ENCODE measurements around the gene MARCHF10.

- TF ChIP-seq ZNF446 (CRISPR knock-in tag; IDR thresholded peaks at IDR 0.05), result no peak
- TF ChIP-seq CTCF (CRISPR knock-in tag; IDR thresholded peaks at IDR 0.05), result no peak
- no peak for TF ChIP-seq ZNF383 (CRISPR knock-in tag; IDR thresholded peaks at IDR 0.05; ENCODE audit: borderline replicate concordance)
- no peak for TF ChIP-seq ZFX (CRISPR knock-in tag; IDR thresholded peaks at IDR 0.05; ENCODE audit: low read depth)
- no peak for TF ChIP-seq EZH2 (conservative IDR thresholded peaks at IDR 0.05; ENCODE audit: low read depth, low read length)
- no peak for TF ChIP-seq POLR2AphosphoS5 (IDR thresholded peaks at IDR 0.05; ENCODE audit: low read depth, low read length)
- no peak for TF ChIP-seq ZNF160 (CRISPR knock-in tag; IDR thresholded peaks at IDR 0.05)
- no peak for TF ChIP-seq POLR2A (IDR thresholded peaks at IDR 0.05; ENCODE audit: insufficient read depth in 1 of 2, low read depth in 2 of 2, low read length in 2 of 2)
- no peak for TF ChIP-seq PRDM10 (CRISPR knock-in tag; IDR thresholded peaks at IDR 0.05; ENCODE audit: low read depth)
- TF ChIP-seq NFIC (IDR thresholded peaks at IDR 0.05; ENCODE audit: low read length), result no peak
- TF ChIP-seq NR1H2 (CRISPR knock-in tag; IDR thresholded peaks at IDR 0.05; ENCODE audit: borderline replicate concordance, low read depth), result no peak
- TF ChIP-seq AKNA (CRISPR knock-in tag; IDR thresholded peaks at IDR 0.05; ENCODE audit: borderline replicate concordance), result no peak
Measured at GRCh38 chr17:62738281-62738680, 69.8 kb downstream of the MARCHF10 start.
